ENCODE data around the gene ZSCAN5A.
A peak's percentile ranks its signal among the peaks of the same experiment; 100 is the strongest.

- TF ChIP-seq POLR2A (IDR thresholded peaks at IDR 0.05), result no peak
- TF ChIP-seq CTCF (IDR thresholded peaks at IDR 0.05), result peak; percentile 14 to 44 (median 39)
Measured at GRCh38 chr19:56333506-56333905, 18.9 kb upstream of the ZSCAN5A start.

All from tibial nerve (tissue), 3 donors.